HG03432 (cell line): ENCODE results near the gene MAPK12.

ENCODE experiments used
- ATAC-seq: cut with Tn5 transposase; IDR thresholded peaks from one replicate; pipeline ENCODE4 v1.9.1; 2021; ENCODE audit warnings: mild to moderate bottlenecking, moderate library complexity; ENCODE audit not compliant: unreplicated experiment

MAPK12 gene

GRCh38 chr22:50299785-50300619 lies 38.5 kb upstream of the MAPK12 start:
- ATAC-seq, result no peak

- no peak for ATAC-seq
Observed at GRCh38 chr22:50298937-50299784, 37.7 kb upstream of the MAPK12 start.

- no peak for ATAC-seq
Observed at GRCh38 chr22:50298266-50298637, 36.8 kb upstream of the MAPK12 start.

GRCh38 chr22:50297510-50298265 lies 36.2 kb upstream of the MAPK12 start:
- no peak for ATAC-seq

- no peak for ATAC-seq
Observed at GRCh38 chr22:50296658-50297490, 35.4 kb upstream of the MAPK12 start.

GRCh38 chr22:50294319-50294656 lies 32.8 kb upstream of the MAPK12 start:
- ATAC-seq, result no peak

- no peak for ATAC-seq
Observed at GRCh38 chr22:50293441-50294318, 32.2 kb upstream of the MAPK12 start.

- no peak for ATAC-seq
Observed at GRCh38 chr22:50292643-50293440, 31.4 kb upstream of the MAPK12 start.

- no peak for ATAC-seq
Observed at GRCh38 chr22:50289942-50290630, 28.6 kb upstream of the MAPK12 start.

- ATAC-seq, result no peak
Observed at GRCh38 chr22:50289151-50289941, 27.9 kb upstream of the MAPK12 start.

GRCh38 chr22:50287731-50288130 lies 26.2 kb upstream of the MAPK12 start:
- ATAC-seq, result no peak

- no peak for ATAC-seq
Observed at GRCh38 chr22:50286701-50287318, 25.3 kb upstream of the MAPK12 start.

GRCh38 chr22:50286275-50286674 lies 24.8 kb upstream of the MAPK12 start:
- no peak for ATAC-seq

- no peak for ATAC-seq
Observed at GRCh38 chr22:50285568-50286229, 24.2 kb upstream of the MAPK12 start.

- ATAC-seq, result no peak
Observed at GRCh38 chr22:50284479-50284878, 23.0 kb upstream of the MAPK12 start.

- no peak for ATAC-seq
Observed at GRCh38 chr22:50283821-50284220, 22.3 kb upstream of the MAPK12 start.
